ENCODE results near the gene AHSP. TPM values are rescaled to one million over a fixed set of nuclear protein-coding genes. Genes with fewer than 3 reads are reported as not detected.

Gene AHSP
- total and polyA plus RNA-seq, 2 of the 4 experiments (the other 2 are of a cell fraction) = not detected

GRCh38 chr16:31496670-31497069, 31.0 kb upstream of the AHSP start:
- Histone ChIP-seq H2AK5ac (ENCODE audit: low read depth, low read length) (no peak overlapping the region), H4K20me1 (ENCODE audit: insufficient read depth, low read length) (peaks cover 13% of the 10 kb centered on the region; the same call in 1 of the 2 replicates), H3K9me3 (ENCODE audit: control insufficient read depth, insufficient read depth, low read length) (no peaks in the 10 kb centered on the region), H3K4me3 (ENCODE audit: insufficient read depth, low read depth, low read length) (no peak overlapping the region), H3K9ac (ENCODE audit: low read depth, low read length) (no peak overlapping the region), H3K4me1 (ENCODE audit: control insufficient read depth, insufficient read depth, low read length) (peaks cover 2% of the 10 kb centered on the region), H4K8ac (ENCODE audit: low read depth in 2 of 2, low read length in 2 of 2) (no peak overlapping the region), H3K27ac (ENCODE audit: insufficient read depth, low read length) (no peak overlapping the region), H3K9me1 (ENCODE audit: insufficient read depth, low read length) (peaks cover 6% of the 10 kb centered on the region), H4K5ac (ENCODE audit: low read depth, low read length) (no peak overlapping the region), H2AFZ (replicated peaks; ENCODE audit: low read length, poor library complexity) (no peak overlapping the region), H3K36me3 (ENCODE audit: control insufficient read depth, insufficient read depth, low read length) (peaks cover 80% of the 10 kb centered on the region), H3K4me2 (ENCODE audit: low read depth, low read length) (no peak overlapping the region), H3K4ac (ENCODE audit: low read depth, low read length) (no peak overlapping the region), H2BK5ac (ENCODE audit: low read depth, low read length, poor library complexity, severe bottlenecking) (no peak overlapping the region), H3K14ac (replicated peaks; ENCODE audit: low read depth, low read length) (no peak overlapping the region), H2AK9ac (replicated peaks; ENCODE audit: low read depth, low read length, poor library complexity) (no peak overlapping the region), H3K27me3 (ENCODE audit: control insufficient read depth, insufficient read depth, low read length) (no peaks in the 10 kb centered on the region), H3K23ac (ENCODE audit: low read depth, low read length) (no peak overlapping the region), H3K56ac (ENCODE audit: extremely low read depth, insufficient read depth, low read length) (no peak overlapping the region), H4K91ac (ENCODE audit: insufficient read depth, low read depth, low read length) (no peak overlapping the region), H3K18ac (ENCODE audit: low read depth, low read length) (no peak overlapping the region), H2BK120ac (ENCODE audit: low read depth, low read length) (no peak overlapping the region), H3K79me1 (ENCODE audit: low read depth in 1 of 2, low read length in 2 of 2) (peaks cover 11 to 26% of the 10 kb centered on the region in 2 experiments; a peak in 3 of 4 replicates), H2BK20ac (ENCODE audit: low read depth, low read length) (no peak overlapping the region), H2BK15ac (ENCODE audit: low read depth, low read length) (no peak overlapping the region)
- dilution Hi-C loops (cut with HindIII; ENCODE audit: low sequenced_read_pairs, unreplicated experiment) = no loop called here
- DNase-seq (no peak), ATAC-seq (ENCODE audit: low read depth) (no peak)
- 98% methylated on average over 4 of the region's 10 CpGs; no CpG with 5 or more reads in 1 of the 2 experiments for WGBS, 2 experiments (ENCODE audit: extremely low coverage in 2 of 2, insufficient read length in 1 of 2)
- CTCF ChIA-PET = no interaction called here
- POLR2A ChIA-PET (ENCODE audit: unreplicated experiment) = interaction anchor here (1.0 kb wide), 1 partner anchor 11 kb away, joined by 5 read pairs; the partner anchor contains the start of gene RUSF1
- TF ChIP-seq POLR2A (IDR thresholded peaks at IDR 0.05; ENCODE audit: low read depth, low read length) (no peak), CTCF (conservative IDR thresholded peaks at IDR 0.05; ENCODE audit: low read depth, low read length) (no peak), FOS (IDR thresholded peaks at IDR 0.05; ENCODE audit: low read depth, low read length) (no peak), MXI1 (IDR thresholded peaks at IDR 0.05; ENCODE audit: borderline replicate concordance, low read depth, low read length) (no peak), MAZ (IDR thresholded peaks at IDR 0.05; ENCODE audit: borderline replicate concordance, low read depth, low read length) (no peak), CHD1 (IDR thresholded peaks at IDR 0.05; ENCODE audit: low read depth, low read length) (no peak)
- BruUV-seq (replicated peaks) = no TSS peak
- in situ Hi-C loops (cut with MboI; ENCODE audit: low sequenced_read_pairs) = no loop called here
- intact Hi-C loops (cut with micrococcal nuclease) = no loop called here
